ENCODE results near the gene GPC6. TPM values are rescaled to one million over a fixed set of nuclear protein-coding genes. Genes with fewer than 3 reads are reported as not detected.
A peak's percentile ranks its signal among the peaks of the same experiment; 100 is the strongest.

Gene GPC6
- total RNA-seq, 1 donor from 2014 or later: 42.9 TPM

GRCh38 chr13:94020833-94021232, 794.2 kb downstream of the GPC6 start:
- H3K36me3 Mint-ChIP-seq: no peaks in the 10 kb centered on the region

GRCh38 chr13:94028234-94028633, 801.6 kb downstream of the GPC6 start:
- Histone ChIP-seq H3K27ac (no peak overlapping the region), H3K27me3 (no peaks in the 10 kb centered on the region), H2AFZ (replicated peaks) (no peak overlapping the region), H3K4me1 (peaks cover 34% of the 10 kb centered on the region), H3K4me2 (no peak overlapping the region), H3F3A (ENCODE audit: low read depth) (no peaks in the 10 kb centered on the region), H3K9me3 (ENCODE audit: low read depth) (no peaks in the 10 kb centered on the region), H3K9ac (no peak overlapping the region), H3K4me3 (no peak overlapping the region), H3K36me3 (no peaks in the 10 kb centered on the region), H3K79me2 (ENCODE audit: low read depth) (no peaks in the 10 kb centered on the region), H4K20me1 (ENCODE audit: low read depth) (no peaks in the 10 kb centered on the region)
- Mint-ChIP-seq H3K27me3 (ENCODE audit: insufficient read depth, low read depth) (no peaks in the 10 kb centered on the region), H3K4me3 (no peak overlapping the region), H3K9me3 (no peaks in the 10 kb centered on the region), H3K4me1 (peaks cover 2% of the 10 kb centered on the region), H3K27ac (peak overlapping the region; percentile 42), H3K36me3 (peaks cover 5% of the 10 kb centered on the region)
- DNase-seq (ENCODE audit: low spot score): no peak
- TF ChIP-seq EZH2phosphoT487 (IDR thresholded peaks at IDR 0.05): no peak
- TF ChIP-seq EZH2 (IDR thresholded peaks at IDR 0.05): no peak
- TF ChIP-seq CTCF (IDR thresholded peaks at IDR 0.05): no peak

More at GRCh38 chr13:94020833-94021232, 794.2 kb downstream of the GPC6 start:
- TF ChIP-seq CTCF (IDR thresholded peaks at IDR 0.05) (no peak), EZH2phosphoT487 (IDR thresholded peaks at IDR 0.05) (no peak)
- H2AFZ ChIP-seq (replicated peaks): no peak overlapping the region
- Mint-ChIP-seq H3K27ac (no peak overlapping the region), H3K27me3 (ENCODE audit: insufficient read depth, low read depth) (no peaks in the 10 kb centered on the region), H3K4me1 (no peaks in the 10 kb centered on the region), H3K9me3 (no peaks in the 10 kb centered on the region), H3K4me3 (no peak overlapping the region)
- H3K4me1 ChIP-seq: no peaks in the 10 kb centered on the region
- H3K27me3 ChIP-seq: no peaks in the 10 kb centered on the region
- H3K9ac ChIP-seq: no peak overlapping the region
- no peak overlapping the region for H3K27ac ChIP-seq
- DNase-seq (ENCODE audit: low spot score): no peak
- H3F3A ChIP-seq (ENCODE audit: low read depth): no peaks in the 10 kb centered on the region
- no peak overlapping the region for H3K4me3 ChIP-seq
- no peaks in the 10 kb centered on the region for H4K20me1 ChIP-seq (ENCODE audit: low read depth)
- no peaks in the 10 kb centered on the region for H3K36me3 ChIP-seq
- no peak overlapping the region for H3K4me2 ChIP-seq
- H3K79me2 ChIP-seq (ENCODE audit: low read depth): no peaks in the 10 kb centered on the region
- no peaks in the 10 kb centered on the region for H3K9me3 ChIP-seq (ENCODE audit: low read depth)

GRCh38 chr13:94028650-94029049, 802.0 kb downstream of the GPC6 start:
- Mint-ChIP-seq H3K4me3 (no peak overlapping the region), H3K36me3 (peaks cover 5% of the 10 kb centered on the region), H3K9me3 (no peaks in the 10 kb centered on the region), H3K27ac (peak overlapping the region; percentile 42), H3K27me3 (ENCODE audit: insufficient read depth, low read depth) (no peaks in the 10 kb centered on the region), H3K4me1 (peaks cover 2% of the 10 kb centered on the region)
- peaks cover 34% of the 10 kb centered on the region for H3K4me1 ChIP-seq
- no peak overlapping the region for H3K27ac ChIP-seq
- TF ChIP-seq EZH2 (IDR thresholded peaks at IDR 0.05) (no peak), EZH2phosphoT487 (IDR thresholded peaks at IDR 0.05) (no peak), CTCF (IDR thresholded peaks at IDR 0.05) (no peak)
- no peaks in the 10 kb centered on the region for H3K9me3 ChIP-seq (ENCODE audit: low read depth)
- H3K27me3 ChIP-seq: no peaks in the 10 kb centered on the region
- H3K9ac ChIP-seq: no peak overlapping the region
- no peak overlapping the region for H3K4me2 ChIP-seq
- no peaks in the 10 kb centered on the region for H4K20me1 ChIP-seq (ENCODE audit: low read depth)
- no peaks in the 10 kb centered on the region for H3K36me3 ChIP-seq
- DNase-seq (ENCODE audit: low spot score): no peak
- H3K4me3 ChIP-seq: no peak overlapping the region
- no peaks in the 10 kb centered on the region for H3F3A ChIP-seq (ENCODE audit: low read depth)
- no peaks in the 10 kb centered on the region for H3K79me2 ChIP-seq (ENCODE audit: low read depth)
- no peak overlapping the region for H2AFZ ChIP-seq (replicated peaks)

All from neural progenitor cell (in vitro differentiated cells).